T-helper 2 cell treated with Interferon-gamma antibody and Interleukin-4, amounts not matched to agents 5 μg/mL and 100 μg/mL, for 36 hours (primary cell): ENCODE data around the gene APOL5.
"Not testable (repeated sequence)": the region's sequence is repeated elsewhere in the genome, so short reads cannot be mapped to it uniquely, and the experiment has no call there.

Source experiments
- DNase-seq: peaks from one replicate; pipeline ENCODE4 v3.0.0; 2021; ENCODE audit warnings: low spot score
- H3K27ac Mint-ChIP-seq: one replicate; pipeline ENCODE4 v1.8.0; 2021; ENCODE audit warnings: mild to moderate bottlenecking, mixed read lengths
- H3K27me3 Mint-ChIP-seq: one replicate; pipeline ENCODE4 v1.8.0; 2021; ENCODE audit warnings: low read depth, mixed read lengths
- H3K36me3 Mint-ChIP-seq: one replicate; pipeline ENCODE4 v1.8.0; 2021; ENCODE audit warnings: low read depth, mixed read lengths
- H3K4me1 Mint-ChIP-seq: one replicate; pipeline ENCODE4 v1.8.0; 2021; ENCODE audit warnings: low read depth, mixed read lengths
- H3K4me3 Mint-ChIP-seq: one replicate; pipeline ENCODE4 v1.8.0; 2022; ENCODE audit warnings: mild to moderate bottlenecking, moderate library complexity, mixed read lengths
- H3K9me3 Mint-ChIP-seq: one replicate; pipeline ENCODE4 v1.8.0; 2021; ENCODE audit warnings: mixed read lengths

APOL5 gene

GRCh38 chr22:35726398-35726797 is 8.7 kb downstream of the APOL5 start:
- Mint-ChIP-seq H3K27ac (no peak overlapping the region), H3K36me3 (no peaks in the 10 kb centered on the region), H3K4me3 (no peak overlapping the region), H3K27me3 (no peaks in the 10 kb centered on the region), H3K4me1 (no peaks in the 10 kb centered on the region), H3K9me3 (no peaks in the 10 kb centered on the region)
- DNase-seq = no peak

DNA sequence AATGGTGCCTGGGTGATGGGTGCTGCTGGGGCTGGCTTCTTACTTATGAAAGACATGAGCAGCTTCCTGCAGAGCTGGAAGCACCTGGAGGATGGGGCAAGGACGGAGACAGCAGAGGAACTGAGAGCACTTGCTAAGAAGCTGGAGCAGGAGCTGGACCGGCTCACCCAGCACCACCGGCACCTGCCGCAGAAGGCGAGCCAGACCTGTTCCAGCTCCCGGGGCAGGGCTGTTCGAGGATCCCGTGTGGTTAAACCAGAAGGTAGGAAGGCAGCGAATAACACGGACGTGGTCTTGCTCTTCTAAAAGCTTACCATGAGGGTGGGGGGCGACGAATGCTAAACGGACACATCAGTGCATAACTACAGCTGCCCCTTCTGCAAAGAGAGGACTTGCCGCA is 9.3 kb downstream of the APOL5 start:
- Mint-ChIP-seq H3K4me1 (no peaks in the 10 kb centered on the region), H3K27me3 (no peaks in the 10 kb centered on the region), H3K9me3 (no peaks in the 10 kb centered on the region), H3K36me3 (no peaks in the 10 kb centered on the region), H3K27ac (no peak overlapping the region), H3K4me3 (no peak overlapping the region)
- no peak for DNase-seq

DNA sequence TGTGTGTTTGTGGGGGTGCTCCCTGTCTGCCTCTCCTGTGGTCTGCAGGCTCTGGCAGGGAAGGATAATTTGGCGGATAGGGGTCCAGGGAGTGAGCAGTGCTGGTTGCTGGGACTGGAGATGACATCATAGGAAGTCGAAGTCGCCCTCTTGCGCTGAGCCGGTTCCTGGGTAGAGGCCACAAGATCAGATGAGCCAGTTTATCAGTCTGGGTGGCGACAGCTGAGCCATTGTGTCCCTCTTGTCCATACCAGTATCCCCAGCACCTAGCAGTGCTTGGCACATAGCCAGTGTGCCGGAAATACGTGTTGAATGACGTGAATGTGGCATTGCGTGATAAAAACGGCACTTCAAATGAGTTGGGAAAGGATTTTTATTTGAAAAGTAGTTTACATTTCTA is 9.8 kb downstream of the APOL5 start:
- H3K27me3 Mint-ChIP-seq = no peaks in the 10 kb centered on the region
- H3K36me3 Mint-ChIP-seq = no peaks in the 10 kb centered on the region
- H3K9me3 Mint-ChIP-seq = no peaks in the 10 kb centered on the region
- no peaks in the 10 kb centered on the region for H3K4me1 Mint-ChIP-seq
- no peak for DNase-seq
- H3K27ac Mint-ChIP-seq = no peak overlapping the region
- H3K4me3 Mint-ChIP-seq = no peak overlapping the region

DNA sequence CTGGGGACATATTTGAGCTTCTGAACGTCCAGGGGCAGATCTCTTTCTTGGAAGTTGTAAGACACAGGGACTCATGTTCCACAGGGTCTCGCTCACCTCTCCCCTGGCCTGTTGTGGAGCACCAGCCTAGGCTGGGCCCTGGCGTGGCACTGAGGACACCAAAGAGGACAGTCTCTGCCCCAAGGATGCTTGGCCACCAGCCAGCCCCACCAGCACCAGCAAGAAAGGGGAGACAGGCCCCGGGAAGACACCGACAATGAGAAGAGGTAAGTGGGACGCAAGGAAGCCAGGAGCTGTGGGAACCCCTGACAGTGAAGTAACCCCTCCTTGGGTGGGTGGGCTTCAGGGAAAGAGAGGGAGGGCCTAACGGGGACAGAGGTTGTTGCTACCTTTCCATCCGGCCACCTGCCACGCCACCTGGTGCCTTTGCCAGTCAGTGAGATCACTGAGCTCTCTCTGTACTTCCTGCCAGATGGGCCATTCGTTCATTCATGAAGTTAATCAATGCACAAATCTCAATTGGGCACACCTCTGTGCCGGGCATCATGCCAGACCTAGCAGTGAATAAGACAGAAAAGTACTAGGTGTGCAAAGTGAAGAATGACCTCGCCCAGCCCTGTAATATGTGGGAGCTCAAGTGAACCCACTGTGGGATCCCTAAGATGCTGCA is 11.1 kb downstream of the APOL5 start:
- H3K4me1 Mint-ChIP-seq = no peaks in the 10 kb centered on the region
- no peak for DNase-seq
- H3K9me3 Mint-ChIP-seq = no peaks in the 10 kb centered on the region
- H3K27ac Mint-ChIP-seq = no peak overlapping the region
- H3K27me3 Mint-ChIP-seq = no peaks in the 10 kb centered on the region
- H3K4me3 Mint-ChIP-seq = no peak overlapping the region
- no peaks in the 10 kb centered on the region for H3K36me3 Mint-ChIP-seq

DNA sequence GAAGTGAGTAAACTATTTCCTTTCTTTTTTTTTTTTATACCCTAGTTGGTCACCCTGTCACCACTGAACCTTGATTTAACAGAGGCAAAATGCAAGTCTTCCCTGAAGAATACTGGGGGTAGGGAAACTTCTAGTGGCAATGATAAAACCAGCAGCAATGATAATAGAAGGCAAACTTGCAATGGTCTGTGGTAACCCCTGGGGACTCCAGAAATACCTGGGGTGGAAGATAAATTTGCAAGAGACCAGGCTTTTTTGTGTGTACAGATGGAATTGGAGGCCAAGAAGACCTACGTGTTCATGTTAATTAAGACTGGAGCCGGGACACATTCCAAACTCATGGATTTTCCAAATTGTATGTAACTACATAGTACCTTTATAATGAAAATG is 11.6 kb downstream of the APOL5 start:
- no peaks in the 10 kb centered on the region for H3K27me3 Mint-ChIP-seq
- H3K4me3 Mint-ChIP-seq = no peak overlapping the region
- H3K36me3 Mint-ChIP-seq = no peaks in the 10 kb centered on the region
- DNase-seq = no peak
- no peak overlapping the region for H3K27ac Mint-ChIP-seq
- H3K4me1 Mint-ChIP-seq = no peaks in the 10 kb centered on the region
- H3K9me3 Mint-ChIP-seq = no peaks in the 10 kb centered on the region

GRCh38 chr22:35731321-35731720 is 13.6 kb downstream of the APOL5 start:
- H3K4me1 Mint-ChIP-seq = no peaks in the 10 kb centered on the region
- no peak overlapping the region for H3K4me3 Mint-ChIP-seq
- DNase-seq = no peak
- no peak overlapping the region for H3K27ac Mint-ChIP-seq
- no peaks in the 10 kb centered on the region for H3K36me3 Mint-ChIP-seq
- no peaks in the 10 kb centered on the region for H3K9me3 Mint-ChIP-seq
- H3K27me3 Mint-ChIP-seq = no peaks in the 10 kb centered on the region

DNA sequence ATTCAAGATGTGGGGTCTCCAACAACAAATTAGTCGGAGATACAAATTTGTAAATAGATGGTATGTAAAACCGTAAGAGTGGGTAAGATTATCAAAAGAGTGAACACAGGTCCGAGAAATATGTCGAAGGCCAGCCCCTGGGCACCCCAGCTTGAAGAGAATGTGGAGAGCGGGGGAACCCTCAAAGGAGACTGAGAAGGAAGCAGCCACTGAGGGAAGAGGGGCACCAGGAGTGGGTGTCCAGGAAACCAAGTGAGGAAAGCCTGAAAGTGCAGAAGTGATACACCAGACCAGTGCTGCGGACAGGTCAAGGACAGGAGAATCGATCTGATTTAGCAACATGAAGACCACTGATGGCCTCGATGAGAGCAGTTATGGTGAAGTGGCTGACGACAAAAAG is 14.4 kb downstream of the APOL5 start:
- Mint-ChIP-seq H3K9me3 (no peaks in the 10 kb centered on the region), H3K4me3 (no peak overlapping the region), H3K4me1 (no peaks in the 10 kb centered on the region), H3K27me3 (no peaks in the 10 kb centered on the region), H3K36me3 (no peaks in the 10 kb centered on the region), H3K27ac (no peak overlapping the region)
- DNase-seq = no peak

DNA sequence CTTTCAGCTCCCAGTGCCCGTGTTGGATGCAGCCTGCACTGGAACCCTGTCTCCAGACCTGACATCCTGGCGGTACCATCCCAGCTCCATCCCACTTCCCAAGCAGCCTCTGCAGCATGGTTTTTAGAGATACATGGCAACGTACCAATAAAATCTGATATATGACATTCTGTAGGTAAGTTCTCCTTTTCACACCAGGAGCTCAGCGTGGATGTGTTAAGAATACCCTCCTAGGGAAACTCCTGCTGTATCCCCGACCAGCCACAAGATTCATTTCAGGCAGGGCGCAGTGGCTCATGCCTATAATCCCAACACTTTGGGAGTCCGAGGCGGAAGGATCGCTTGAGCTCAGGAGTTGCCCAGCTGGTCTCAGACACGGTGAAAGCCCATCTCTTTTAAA is 15.4 kb downstream of the APOL5 start:
- no peaks in the 10 kb centered on the region for H3K4me1 Mint-ChIP-seq
- no peaks in the 10 kb centered on the region for H3K27me3 Mint-ChIP-seq

DNA sequence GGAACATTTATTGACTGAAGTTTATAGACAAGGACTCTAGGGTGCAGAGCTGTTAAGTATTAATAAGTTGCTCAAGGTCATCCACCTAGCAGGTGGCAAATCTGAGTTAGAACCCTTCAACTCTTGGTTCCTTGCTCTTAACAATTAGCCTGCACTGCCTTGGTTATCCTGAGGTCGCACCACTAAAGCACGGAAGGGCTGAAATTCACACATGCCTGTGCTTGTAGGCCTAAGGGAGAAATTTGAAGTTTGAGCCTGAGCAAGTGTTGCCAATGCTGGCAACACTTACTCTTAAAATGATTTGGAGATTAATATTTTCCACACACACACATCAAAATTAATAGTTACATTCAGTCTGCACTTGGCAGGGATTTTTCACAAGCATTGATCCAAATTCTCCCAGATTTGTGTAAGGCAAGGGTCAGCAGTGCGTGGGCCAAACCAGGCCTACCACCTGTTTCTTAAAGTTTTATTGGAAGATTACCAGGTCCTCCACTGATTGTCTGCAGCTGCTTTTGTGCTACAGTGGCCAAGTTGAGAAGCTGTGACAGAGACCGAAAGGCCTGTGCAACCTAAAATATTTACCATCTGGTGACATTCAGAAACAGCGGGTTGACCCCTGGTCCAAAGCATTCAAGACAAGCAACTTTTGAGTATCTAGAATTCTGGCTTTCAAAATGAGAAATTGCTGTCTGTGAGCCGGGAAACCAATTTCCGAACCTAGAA is 16.3 kb downstream of the APOL5 start:
- Mint-ChIP-seq H3K27ac (no peak overlapping the region), H3K4me1 (no peaks in the 10 kb centered on the region), H3K4me3 (no peak overlapping the region), H3K9me3 (no peaks in the 10 kb centered on the region), H3K27me3 (no peaks in the 10 kb centered on the region), H3K36me3 (no peaks in the 10 kb centered on the region)
- DNase-seq = no peak

More for the DNA sequence above, 15.4 kb downstream of the APOL5 start:
- no peak overlapping the region for H3K4me3 Mint-ChIP-seq
- no peaks in the 10 kb centered on the region for H3K36me3 Mint-ChIP-seq
- no peak overlapping the region for H3K27ac Mint-ChIP-seq
- no peaks in the 10 kb centered on the region for H3K9me3 Mint-ChIP-seq
- DNase-seq = no peak

DNA sequence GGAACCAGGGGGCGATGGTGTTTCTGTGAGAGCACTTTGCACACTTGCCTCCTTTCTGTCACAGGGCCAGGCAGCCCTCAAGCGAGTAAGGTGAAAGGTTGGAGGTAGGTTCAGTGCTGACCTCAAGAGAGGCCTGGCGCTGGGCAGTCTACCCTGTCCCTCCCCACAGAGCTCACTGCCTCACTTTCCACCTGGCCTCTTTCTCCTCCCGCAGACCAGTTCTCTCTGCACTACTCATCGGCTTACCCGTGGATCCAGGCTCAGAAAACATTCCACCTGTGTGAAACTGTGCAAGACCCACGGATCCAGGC is 16.8 kb downstream of the APOL5 start:
- no peaks in the 10 kb centered on the region for H3K4me1 Mint-ChIP-seq
- DNase-seq = no peak
- H3K36me3 Mint-ChIP-seq = no peaks in the 10 kb centered on the region
- H3K27me3 Mint-ChIP-seq = no peaks in the 10 kb centered on the region
- H3K9me3 Mint-ChIP-seq = no peaks in the 10 kb centered on the region
- no peak overlapping the region for H3K27ac Mint-ChIP-seq
- H3K4me3 Mint-ChIP-seq = no peak overlapping the region

DNA sequence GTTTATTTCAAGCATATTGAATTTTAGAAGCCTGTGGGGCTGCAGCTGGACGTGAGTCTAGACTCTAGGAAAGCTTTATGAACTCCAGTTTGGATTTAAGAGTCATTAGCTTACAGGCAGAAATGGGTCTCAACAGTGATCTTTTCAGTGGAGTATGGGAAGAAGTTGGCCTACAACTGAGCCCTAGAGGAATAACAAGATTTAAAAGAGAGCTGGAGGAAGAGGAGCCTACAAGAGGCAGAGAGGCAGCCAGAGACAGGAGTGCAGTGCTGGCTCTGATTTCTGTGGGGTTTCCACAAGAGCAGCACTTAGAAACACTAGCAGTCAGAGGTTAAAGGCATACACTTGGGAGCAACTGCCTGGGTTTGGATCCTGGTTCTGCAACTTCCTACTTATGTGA is 17.9 kb downstream of the APOL5 start:
- no peaks in the 10 kb centered on the region for H3K36me3 Mint-ChIP-seq
- no peak for DNase-seq
- H3K4me1 Mint-ChIP-seq = no peaks in the 10 kb centered on the region
- H3K9me3 Mint-ChIP-seq = no peaks in the 10 kb centered on the region
- H3K4me3 Mint-ChIP-seq = no peak overlapping the region
- no peak overlapping the region for H3K27ac Mint-ChIP-seq
- H3K27me3 Mint-ChIP-seq = no peaks in the 10 kb centered on the region

- Mint-ChIP-seq H3K9me3 (no peaks in the 10 kb centered on the region), H3K27ac (no peak overlapping the region), H3K4me3 (no peak overlapping the region), H3K27me3 (no peaks in the 10 kb centered on the region), H3K4me1 (no peaks in the 10 kb centered on the region), H3K36me3 (no peaks in the 10 kb centered on the region)
- no peak for DNase-seq
Measured at GRCh38 chr22:35736166-35736565, 18.5 kb downstream of the APOL5 start.

DNA sequence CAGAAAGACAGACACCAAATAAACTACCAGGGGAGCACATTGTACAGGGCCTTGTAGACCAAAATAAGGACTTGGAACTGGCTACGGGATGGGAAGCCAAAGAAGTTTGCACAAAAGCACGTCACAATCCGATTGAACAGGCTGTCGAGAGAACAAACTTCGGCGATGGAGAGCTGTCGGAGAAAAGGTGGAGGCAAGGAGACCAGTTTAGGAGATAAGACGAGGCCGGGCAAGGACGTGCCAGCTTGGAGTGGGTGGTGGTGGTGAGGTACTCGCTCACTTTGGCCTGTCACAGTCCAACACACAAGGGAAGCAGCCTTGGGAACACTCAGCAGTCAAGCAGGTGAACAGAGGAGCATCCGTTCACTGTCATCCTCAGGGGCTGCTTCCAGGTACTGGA is 19.0 kb downstream of the APOL5 start:
- Mint-ChIP-seq H3K4me3 (no peak overlapping the region), H3K36me3 (no peaks in the 10 kb centered on the region), H3K27ac (no peak overlapping the region), H3K4me1 (no peaks in the 10 kb centered on the region), H3K9me3 (no peaks in the 10 kb centered on the region), H3K27me3 (no peaks in the 10 kb centered on the region)
- DNase-seq = no peak

DNA sequence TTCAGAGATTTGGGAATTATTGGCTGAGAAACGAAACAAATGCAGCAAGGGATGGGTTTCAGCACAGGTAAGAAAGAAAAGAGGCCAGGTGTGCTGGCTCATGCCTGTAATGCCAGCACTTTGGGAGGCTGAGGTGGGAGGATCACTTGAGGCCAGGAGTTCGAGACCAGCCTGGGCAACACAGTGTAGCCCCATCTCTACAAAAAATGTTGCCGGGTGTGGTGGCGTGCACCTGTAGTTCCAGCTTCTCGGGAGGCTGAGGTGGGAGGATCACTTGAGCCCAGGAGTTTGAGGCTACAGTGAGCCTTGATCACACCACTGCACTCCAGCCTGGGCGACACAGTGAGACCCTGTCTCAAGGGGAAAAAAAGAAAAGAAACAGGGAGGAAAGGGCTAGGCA is 20.2 kb downstream of the APOL5 start:
- H3K9me3 Mint-ChIP-seq, H3K27me3 Mint-ChIP-seq, H3K27ac Mint-ChIP-seq, H3K4me1 Mint-ChIP-seq, H3K36me3 Mint-ChIP-seq, H3K4me3 Mint-ChIP-seq, DNase-seq: not testable (repeated sequence)
